ENCODE data around the gene GNAT2. TPM values are rescaled to one million over a fixed set of nuclear protein-coding genes. Genes with fewer than 3 reads are reported as not detected.

GNAT2 gene
- total RNA-seq, 1 experiment from 2014 or later = not detected

DNA sequence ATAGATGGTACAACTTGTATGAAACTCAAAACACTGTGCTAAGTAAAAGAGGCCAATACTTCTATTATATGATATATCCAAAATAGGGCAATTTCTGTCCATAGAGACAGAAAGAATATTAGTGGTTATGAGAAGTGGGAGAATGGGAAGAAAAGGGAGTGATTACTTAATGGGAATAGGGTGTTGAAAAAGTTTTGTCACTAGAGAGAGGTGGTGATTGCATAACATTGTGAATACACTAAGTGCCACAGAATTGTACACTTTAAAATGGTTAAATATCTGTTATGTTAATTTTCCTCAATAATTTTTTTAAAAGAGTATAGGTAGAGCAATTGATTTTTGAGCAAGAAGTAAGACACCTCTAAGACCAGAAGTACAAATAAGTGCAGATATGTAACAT lies 29.7 kb downstream of the GNAT2 start:
- H3K9me3 Mint-ChIP-seq = no peaks in the 10 kb centered on the region
- H3K27me3 Mint-ChIP-seq (ENCODE audit: low read depth) = no peaks in the 10 kb centered on the region
- H3K36me3 Mint-ChIP-seq = peaks cover 42% of the 10 kb centered on the region
- POLR2A ChIA-PET = no interaction called here
- H3K4me3 Mint-ChIP-seq = no peak overlapping the region
- no peak overlapping the region for H3K27ac Mint-ChIP-seq
- DNase-seq (ENCODE audit: low spot score) (no peak), ATAC-seq (no peak)
- TF ChIP-seq ESRRA (CRISPR knock-in tag; IDR thresholded peaks at IDR 0.05; ENCODE audit: borderline replicate concordance) = no peak
- TF ChIP-seq, protein P1, sequence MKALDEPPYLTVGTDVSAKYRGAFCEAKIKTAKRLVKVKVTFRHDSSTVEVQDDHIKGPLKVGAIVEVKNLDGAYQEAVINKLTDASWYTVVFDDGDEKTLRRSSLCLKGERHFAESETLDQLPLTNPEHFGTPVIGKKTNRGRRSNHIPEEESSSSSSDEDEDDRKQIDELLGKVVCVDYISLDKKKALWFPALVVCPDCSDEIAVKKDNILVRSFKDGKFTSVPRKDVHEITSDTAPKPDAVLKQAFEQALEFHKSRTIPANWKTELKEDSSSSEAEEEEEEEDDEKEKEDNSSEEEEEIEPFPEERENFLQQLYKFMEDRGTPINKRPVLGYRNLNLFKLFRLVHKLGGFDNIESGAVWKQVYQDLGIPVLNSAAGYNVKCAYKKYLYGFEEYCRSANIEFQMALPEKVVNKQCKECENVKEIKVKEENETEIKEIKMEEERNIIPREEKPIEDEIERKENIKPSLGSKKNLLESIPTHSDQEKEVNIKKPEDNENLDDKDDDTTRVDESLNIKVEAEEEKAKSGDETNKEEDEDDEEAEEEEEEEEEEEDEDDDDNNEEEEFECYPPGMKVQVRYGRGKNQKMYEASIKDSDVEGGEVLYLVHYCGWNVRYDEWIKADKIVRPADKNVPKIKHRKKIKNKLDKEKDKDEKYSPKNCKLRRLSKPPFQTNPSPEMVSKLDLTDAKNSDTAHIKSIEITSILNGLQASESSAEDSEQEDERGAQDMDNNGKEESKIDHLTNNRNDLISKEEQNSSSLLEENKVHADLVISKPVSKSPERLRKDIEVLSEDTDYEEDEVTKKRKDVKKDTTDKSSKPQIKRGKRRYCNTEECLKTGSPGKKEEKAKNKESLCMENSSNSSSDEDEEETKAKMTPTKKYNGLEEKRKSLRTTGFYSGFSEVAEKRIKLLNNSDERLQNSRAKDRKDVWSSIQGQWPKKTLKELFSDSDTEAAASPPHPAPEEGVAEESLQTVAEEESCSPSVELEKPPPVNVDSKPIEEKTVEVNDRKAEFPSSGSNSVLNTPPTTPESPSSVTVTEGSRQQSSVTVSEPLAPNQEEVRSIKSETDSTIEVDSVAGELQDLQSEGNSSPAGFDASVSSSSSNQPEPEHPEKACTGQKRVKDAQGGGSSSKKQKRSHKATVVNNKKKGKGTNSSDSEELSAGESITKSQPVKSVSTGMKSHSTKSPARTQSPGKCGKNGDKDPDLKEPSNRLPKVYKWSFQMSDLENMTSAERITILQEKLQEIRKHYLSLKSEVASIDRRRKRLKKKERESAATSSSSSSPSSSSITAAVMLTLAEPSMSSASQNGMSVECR (CRISPR knock-in tag; IDR thresholded peaks at IDR 0.05; ENCODE audit: borderline replicate concordance) = no peak
- TF ChIP-seq, protein P2, sequence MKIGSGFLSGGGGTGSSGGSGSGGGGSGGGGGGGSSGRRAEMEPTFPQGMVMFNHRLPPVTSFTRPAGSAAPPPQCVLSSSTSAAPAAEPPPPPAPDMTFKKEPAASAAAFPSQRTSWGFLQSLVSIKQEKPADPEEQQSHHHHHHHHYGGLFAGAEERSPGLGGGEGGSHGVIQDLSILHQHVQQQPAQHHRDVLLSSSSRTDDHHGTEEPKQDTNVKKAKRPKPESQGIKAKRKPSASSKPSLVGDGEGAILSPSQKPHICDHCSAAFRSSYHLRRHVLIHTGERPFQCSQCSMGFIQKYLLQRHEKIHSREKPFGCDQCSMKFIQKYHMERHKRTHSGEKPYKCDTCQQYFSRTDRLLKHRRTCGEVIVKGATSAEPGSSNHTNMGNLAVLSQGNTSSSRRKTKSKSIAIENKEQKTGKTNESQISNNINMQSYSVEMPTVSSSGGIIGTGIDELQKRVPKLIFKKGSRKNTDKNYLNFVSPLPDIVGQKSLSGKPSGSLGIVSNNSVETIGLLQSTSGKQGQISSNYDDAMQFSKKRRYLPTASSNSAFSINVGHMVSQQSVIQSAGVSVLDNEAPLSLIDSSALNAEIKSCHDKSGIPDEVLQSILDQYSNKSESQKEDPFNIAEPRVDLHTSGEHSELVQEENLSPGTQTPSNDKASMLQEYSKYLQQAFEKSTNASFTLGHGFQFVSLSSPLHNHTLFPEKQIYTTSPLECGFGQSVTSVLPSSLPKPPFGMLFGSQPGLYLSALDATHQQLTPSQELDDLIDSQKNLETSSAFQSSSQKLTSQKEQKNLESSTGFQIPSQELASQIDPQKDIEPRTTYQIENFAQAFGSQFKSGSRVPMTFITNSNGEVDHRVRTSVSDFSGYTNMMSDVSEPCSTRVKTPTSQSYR (CRISPR knock-in tag; IDR thresholded peaks at IDR 0.05) = no peak
- TF ChIP-seq NR2C2 (CRISPR knock-in tag; IDR thresholded peaks at IDR 0.05) = no peak
- TF ChIP-seq, protein P3, sequence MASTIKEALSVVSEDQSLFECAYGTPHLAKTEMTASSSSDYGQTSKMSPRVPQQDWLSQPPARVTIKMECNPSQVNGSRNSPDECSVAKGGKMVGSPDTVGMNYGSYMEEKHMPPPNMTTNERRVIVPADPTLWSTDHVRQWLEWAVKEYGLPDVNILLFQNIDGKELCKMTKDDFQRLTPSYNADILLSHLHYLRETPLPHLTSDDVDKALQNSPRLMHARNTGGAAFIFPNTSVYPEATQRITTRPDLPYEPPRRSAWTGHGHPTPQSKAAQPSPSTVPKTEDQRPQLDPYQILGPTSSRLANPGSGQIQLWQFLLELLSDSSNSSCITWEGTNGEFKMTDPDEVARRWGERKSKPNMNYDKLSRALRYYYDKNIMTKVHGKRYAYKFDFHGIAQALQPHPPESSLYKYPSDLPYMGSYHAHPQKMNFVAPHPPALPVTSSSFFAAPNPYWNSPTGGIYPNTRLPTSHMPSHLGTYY (CRISPR knock-in tag; IDR thresholded peaks at IDR 0.05) = no peak
- TF ChIP-seq, protein P4, sequence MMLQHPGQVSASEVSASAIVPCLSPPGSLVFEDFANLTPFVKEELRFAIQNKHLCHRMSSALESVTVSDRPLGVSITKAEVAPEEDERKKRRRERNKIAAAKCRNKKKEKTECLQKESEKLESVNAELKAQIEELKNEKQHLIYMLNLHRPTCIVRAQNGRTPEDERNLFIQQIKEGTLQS (CRISPR knock-in tag; conservative IDR thresholded peaks at IDR 0.05) = no peak
- TF ChIP-seq GABPB1 (CRISPR knock-in tag; IDR thresholded peaks at IDR 0.05) = no peak
- no peak for TF ChIP-seq SOX15 (CRISPR knock-in tag; IDR thresholded peaks at IDR 0.05)
- TF ChIP-seq TEAD4 (CRISPR knock-in tag; IDR thresholded peaks at IDR 0.05) = no peak
- TF ChIP-seq, protein P5, sequence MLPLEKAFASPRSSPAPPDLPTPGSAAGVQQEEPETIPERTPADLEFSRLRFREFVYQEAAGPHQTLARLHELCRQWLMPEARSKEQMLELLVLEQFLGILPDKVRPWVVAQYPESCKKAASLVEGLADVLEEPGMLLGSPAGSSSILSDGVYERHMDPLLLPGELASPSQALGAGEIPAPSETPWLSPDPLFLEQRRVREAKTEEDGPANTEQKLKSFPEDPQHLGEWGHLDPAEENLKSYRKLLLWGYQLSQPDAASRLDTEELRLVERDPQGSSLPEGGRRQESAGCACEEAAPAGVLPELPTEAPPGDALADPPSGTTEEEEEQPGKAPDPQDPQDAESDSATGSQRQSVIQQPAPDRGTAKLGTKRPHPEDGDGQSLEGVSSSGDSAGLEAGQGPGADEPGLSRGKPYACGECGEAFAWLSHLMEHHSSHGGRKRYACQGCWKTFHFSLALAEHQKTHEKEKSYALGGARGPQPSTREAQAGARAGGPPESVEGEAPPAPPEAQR (CRISPR knock-in tag; IDR thresholded peaks at IDR 0.05) = no peak
- TF ChIP-seq, protein P6, sequence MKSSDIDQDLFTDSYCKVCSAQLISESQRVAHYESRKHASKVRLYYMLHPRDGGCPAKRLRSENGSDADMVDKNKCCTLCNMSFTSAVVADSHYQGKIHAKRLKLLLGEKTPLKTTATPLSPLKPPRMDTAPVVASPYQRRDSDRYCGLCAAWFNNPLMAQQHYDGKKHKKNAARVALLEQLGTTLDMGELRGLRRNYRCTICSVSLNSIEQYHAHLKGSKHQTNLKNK (CRISPR knock-in tag; IDR thresholded peaks at IDR 0.05) = no peak
- TF ChIP-seq CBFB (CRISPR knock-in tag; IDR thresholded peaks at IDR 0.05; ENCODE audit: low read depth) = no peak
- no peak for TF ChIP-seq GTF2I (CRISPR knock-in tag; conservative IDR thresholded peaks at IDR 0.05)
- TF ChIP-seq SP1 (CRISPR knock-in tag; conservative IDR thresholded peaks at IDR 0.05) = no peak
- CTCF ChIA-PET = no interaction called here
- no peaks in the 10 kb centered on the region for H3K4me1 Mint-ChIP-seq

DNA sequence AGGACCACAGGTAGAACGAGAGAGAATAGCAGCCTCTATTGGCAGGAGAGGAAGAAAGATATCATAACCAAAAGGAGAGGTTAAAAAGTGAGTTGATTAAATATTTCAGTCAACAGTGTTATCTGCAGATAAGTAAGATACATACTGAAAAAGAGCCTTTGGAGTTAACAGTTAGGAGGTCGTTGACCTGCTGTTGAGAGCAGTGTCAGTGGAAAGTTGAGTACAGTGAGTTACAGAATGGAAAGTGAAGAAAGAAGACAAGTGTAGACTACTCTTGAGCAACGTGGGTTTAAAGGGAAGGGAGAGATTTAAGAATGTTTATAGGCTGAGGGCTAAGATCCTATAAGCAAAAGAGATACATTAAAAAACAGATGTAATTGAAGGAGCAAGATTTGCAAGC lies 30.2 kb downstream of the GNAT2 start:
- Mint-ChIP-seq H3K27me3 (ENCODE audit: low read depth) (no peaks in the 10 kb centered on the region), H3K4me3 (no peak overlapping the region), H3K36me3 (peaks cover 45% of the 10 kb centered on the region), H3K9me3 (no peaks in the 10 kb centered on the region), H3K4me1 (no peaks in the 10 kb centered on the region), H3K27ac (no peak overlapping the region)
- ChIA-PET POLR2A (no interaction called here), CTCF (no interaction called here)
- DNase-seq (ENCODE audit: low spot score) (no peak), ATAC-seq (no peak)
- TF ChIP-seq FOXJ3 (CRISPR knock-in tag; IDR thresholded peaks at IDR 0.05; ENCODE audit: borderline replicate concordance) = no peak
- no peak for TF ChIP-seq NR2C2 (CRISPR knock-in tag; IDR thresholded peaks at IDR 0.05)

Data from WTC11 (cell line).